CD4-positive, alpha-beta T cell treated with Interferon gamma for 1 hour (primary cell): ENCODE measurements around the gene ITK.
"Not testable (repeated sequence)": the region's sequence is repeated elsewhere in the genome, so short reads cannot be mapped to it uniquely, and the experiment has no call there.

Experiments used
- DNase-seq: peaks from one replicate; pipeline ENCODE4 v3.0.0-alpha.2; 2020

The ITK gene

DNA sequence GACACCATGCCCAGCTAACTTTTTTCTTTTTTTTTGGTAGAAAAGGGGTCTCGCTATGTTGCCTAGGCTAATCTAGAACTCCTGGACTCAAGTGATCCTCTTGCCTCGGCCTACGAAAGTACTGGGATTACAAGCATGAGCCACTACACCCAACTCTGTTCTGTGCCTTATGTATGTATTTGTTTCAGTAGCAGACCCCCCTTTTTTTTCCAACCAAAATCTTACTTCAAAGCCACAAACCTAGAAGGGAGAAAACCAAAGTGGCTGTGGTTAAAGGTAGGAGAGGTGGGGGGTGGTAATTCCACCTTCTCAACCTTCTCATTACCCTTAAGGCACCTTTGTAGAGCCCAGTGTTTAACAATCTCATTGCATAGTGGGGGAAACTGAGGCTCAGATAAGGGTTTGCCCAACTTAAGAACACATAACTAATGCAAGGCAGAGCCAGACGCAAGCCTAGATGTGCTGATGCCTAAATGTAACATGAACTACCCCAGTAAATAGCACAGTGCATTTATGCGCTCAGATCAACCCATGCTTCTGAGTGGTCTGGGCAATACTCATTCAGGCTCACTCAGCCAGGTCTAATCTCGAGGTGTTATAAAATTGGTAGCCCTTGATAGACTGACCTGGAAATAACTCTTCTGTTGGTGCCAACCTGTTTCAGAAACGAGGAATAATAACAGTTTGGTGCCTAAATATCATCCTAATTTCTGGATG is 33.0 kb downstream of the ITK start:
- DNase-seq: no peak

- no peak for DNase-seq
Observed at GRCh38 chr5:157214415-157214814, 33.8 kb downstream of the ITK start.

- peak; percentile 15 for DNase-seq
Observed at GRCh38 chr5:157214861-157215513, 34.3 kb downstream of the ITK start.

DNA sequence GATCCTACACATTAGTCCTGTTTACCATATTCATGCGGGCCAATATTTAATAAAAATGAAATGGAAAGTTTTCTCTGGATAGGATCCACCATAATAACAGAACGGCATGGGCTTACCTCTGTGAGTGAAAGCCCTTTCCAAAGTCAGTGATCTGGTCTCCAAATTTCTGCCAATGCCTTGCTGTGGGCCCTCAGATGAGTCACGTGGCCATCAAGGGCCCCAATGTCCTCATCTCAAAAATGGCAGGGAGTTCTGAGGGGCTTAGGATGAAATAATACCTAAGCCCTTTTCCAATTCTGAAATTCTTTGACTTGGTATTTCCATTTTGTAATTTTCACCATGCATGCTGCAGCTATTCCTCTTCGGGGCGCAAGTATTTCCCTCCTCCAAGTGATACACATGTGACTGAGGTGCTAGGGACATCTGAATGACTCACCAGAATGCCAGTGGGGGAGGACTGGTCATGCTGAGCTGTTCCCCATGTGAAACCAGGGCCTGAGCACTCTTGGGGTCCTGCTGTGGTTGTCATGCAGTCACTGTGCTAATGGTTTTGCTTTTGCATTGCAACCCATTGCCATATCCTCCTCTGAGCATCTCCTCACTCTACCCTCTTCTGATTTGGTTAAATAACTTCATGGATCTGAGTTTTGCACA is 35.0 kb downstream of the ITK start:
- DNase-seq: no peak

DNA sequence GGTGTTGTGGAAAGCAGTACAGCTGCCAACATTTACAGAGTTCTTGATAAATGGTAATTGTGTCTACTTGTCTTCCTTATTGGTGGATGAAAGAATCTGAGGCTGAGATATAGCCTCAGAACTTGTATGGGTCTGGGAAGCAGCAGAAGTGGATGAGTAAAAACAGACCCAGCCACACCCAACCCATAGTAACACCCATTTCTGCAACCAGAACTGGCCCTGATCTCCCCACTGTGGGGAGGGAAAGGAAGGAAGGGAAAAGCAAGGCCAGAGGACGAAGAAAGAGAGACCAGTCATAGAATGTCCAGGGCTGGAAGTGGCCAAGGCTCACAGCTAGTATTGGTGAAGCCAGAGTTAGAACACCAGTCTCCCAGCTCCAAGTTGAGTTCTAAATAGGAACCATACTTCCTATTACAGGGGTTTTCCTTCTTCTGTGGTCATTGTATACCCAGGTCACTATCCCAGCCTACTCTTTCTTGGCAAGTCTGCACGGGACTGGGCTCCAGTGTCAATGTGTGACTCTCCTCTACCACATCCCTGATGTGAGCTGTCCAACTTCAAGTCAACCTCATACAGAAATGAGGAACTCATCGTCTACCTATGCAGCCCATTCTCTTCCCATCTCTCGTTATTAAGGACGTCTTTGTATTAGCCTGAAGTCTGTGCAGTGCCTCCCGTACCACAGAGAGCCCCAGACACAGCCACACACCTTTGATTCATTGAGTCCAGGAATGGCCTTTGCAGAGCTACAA is 35.9 kb downstream of the ITK start:
- DNase-seq: no peak

DNA sequence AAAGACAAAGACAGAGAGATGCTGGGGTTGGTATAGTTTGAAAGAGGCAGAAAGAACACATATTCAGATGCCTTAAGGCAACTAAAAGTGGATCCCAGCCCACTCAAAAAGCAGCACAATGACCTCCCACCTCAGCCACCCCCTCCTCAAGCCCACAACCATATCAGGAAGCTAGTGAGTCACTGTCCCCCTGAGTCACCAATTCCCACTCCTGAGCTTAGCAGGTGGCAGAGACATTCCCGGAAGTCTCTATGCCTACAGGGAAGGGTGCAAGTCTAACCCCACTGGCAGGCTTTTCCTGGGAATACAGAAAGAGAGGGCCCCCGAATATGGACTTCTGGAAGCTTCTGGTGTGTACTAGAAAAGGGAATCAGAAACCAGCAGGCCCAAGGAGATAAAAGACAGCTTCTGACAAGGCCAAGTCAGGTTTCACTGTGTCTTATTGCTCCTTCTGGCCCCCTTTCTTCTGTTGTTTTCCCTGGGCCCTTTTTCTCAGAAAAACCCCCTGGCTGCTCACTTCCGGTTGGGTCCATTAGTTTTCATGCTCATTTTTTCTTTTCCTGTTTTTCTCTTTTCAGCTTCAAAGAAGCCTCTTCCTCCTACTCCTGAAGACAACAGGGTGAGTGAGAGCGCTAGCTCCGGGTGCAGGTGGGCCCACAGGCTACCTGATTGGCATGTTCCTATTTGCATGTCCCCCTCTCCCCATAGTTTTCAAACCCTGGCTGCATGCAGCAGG is 36.8 kb downstream of the ITK start:
- peak; percentile 24 for DNase-seq

GRCh38 chr5:157219491-157220271 is 39.0 kb downstream of the ITK start:
- no peak for DNase-seq

GRCh38 chr5:157221959-157222358 is 41.3 kb downstream of the ITK start:
- DNase-seq: no peak

GRCh38 chr5:157222506-157223230 is 42.0 kb downstream of the ITK start:
- peak; percentile 54 for DNase-seq

- no peak for DNase-seq
Observed at GRCh38 chr5:157225469-157226422, 45.1 kb downstream of the ITK start.

GRCh38 chr5:157230610-157231009 is 50.0 kb downstream of the ITK start:
- DNase-seq: no peak

GRCh38 chr5:157232706-157233105 is 52.1 kb downstream of the ITK start:
- no peak for DNase-seq

GRCh38 chr5:157233515-157233914 is 52.9 kb downstream of the ITK start:
- DNase-seq: no peak

GRCh38 chr5:157236423-157236822 is 55.8 kb downstream of the ITK start:
- DNase-seq: no peak

DNA sequence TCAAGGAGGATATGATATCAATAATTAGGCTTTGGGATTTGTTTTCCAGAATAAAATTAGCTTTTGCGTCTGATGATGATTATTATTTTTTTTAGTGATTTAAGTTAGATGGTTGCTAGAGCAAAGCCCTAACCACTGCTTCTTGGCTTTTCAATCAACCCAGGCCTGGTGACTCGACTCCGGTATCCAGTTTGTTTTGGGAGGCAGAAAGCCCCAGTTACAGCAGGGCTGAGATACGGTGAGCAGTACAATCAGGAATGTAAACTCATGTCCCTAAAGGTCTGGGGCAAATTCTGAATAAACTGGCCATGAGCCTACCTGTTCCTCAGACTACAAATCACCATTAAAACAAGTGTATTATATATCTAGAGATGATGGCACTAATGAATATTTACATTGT is 60.8 kb downstream of the ITK start:
- DNase-seq: no peak

DNA sequence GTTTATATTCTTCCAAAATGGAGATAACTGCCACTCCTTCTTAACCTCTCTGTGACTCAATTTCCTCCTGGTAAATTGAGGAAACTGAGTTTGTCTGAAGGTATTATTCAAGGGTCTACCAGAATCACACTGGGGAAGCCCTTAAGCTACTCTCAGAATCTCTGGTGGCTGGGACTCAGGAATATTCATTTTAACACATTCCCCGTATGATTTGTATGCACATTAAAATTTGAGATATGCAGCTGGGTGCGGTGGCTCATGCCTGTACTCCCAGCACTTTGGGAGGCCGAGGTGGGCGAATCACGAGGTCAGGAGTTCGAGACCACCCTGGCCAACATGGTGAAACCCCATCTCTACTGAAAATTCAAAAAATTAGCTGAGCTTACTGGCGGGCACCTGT is 64.1 kb downstream of the ITK start:
- DNase-seq: not testable (repeated sequence)

DNA sequence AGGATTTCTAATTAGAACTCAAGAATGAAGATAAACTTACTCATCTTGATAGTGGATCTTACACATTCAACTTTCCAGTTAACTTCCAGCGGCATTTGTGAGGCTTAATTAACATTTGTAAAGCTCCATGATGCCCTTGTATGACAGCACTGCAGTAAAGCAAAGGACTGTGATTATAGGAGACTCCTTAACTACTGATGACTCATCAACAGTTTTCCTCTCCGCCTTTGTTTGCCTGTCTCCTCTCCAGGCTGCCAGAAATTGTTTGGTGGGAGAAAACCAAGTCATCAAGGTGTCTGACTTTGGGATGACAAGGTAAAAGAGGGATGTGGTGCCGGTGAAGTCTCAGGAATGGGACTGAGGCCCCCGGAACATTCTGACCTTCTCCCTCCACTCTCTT is 64.8 kb downstream of the ITK start:
- no peak for DNase-seq

- DNase-seq: no peak
Observed at GRCh38 chr5:157245886-157246285, 65.2 kb downstream of the ITK start.

GRCh38 chr5:157247267-157247666 is 66.6 kb downstream of the ITK start:
- no peak for DNase-seq
